Panc1 (cell line): ENCODE data around the gene SNRK.

Experiments
- POLR2AphosphoS5 ChIP-seq: IDR thresholded peaks from 2 replicates; pipeline ENCODE4 v1.6.1; 2012; ENCODE audit warnings: mild to moderate bottlenecking, low read depth, low read length, moderate library complexity
- TF ChIP-seq, protein P1 (sequence below), 2 experiments: IDR thresholded peaks; 2 replicates each; pipeline ENCODE4 v1.6.1; 2011 to 2012; ENCODE audit warnings: low read depth in 2 of 2, control low read depth in 1 of 2, low read length in 1 of 2, mild to moderate bottlenecking in 1 of 2, moderate library complexity in 1 of 2; ENCODE audit not compliant: insufficient read depth in 1 of 2
- TF ChIP-seq, protein P2 (sequence below): fragments of 450-650 bp; IDR thresholded peaks from 2 replicates; pipeline ENCODE4 v1.5.1; 2017; ENCODE audit warnings: mild to moderate bottlenecking

DNA sequence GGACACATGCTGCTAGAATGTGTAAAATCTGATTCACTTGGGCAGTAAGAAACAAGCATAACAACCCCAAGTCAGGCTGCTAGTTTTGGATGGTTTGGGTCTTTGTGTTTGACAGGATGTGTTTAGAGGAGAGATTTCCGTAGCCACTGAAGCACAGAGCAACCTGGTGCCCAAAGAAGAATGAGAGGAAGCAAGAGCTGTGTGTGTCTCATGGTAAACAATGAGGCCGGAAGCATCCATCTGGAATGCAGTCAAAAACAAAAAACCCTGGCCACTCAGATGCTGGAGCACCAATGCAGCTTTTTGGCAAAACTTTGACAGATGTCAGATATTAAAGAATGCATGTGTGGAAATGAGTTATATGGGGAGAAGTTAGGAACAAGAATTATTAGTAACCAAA is 39.4 kb upstream of the SNRK start:
- TF ChIP-seq, protein P1, sequence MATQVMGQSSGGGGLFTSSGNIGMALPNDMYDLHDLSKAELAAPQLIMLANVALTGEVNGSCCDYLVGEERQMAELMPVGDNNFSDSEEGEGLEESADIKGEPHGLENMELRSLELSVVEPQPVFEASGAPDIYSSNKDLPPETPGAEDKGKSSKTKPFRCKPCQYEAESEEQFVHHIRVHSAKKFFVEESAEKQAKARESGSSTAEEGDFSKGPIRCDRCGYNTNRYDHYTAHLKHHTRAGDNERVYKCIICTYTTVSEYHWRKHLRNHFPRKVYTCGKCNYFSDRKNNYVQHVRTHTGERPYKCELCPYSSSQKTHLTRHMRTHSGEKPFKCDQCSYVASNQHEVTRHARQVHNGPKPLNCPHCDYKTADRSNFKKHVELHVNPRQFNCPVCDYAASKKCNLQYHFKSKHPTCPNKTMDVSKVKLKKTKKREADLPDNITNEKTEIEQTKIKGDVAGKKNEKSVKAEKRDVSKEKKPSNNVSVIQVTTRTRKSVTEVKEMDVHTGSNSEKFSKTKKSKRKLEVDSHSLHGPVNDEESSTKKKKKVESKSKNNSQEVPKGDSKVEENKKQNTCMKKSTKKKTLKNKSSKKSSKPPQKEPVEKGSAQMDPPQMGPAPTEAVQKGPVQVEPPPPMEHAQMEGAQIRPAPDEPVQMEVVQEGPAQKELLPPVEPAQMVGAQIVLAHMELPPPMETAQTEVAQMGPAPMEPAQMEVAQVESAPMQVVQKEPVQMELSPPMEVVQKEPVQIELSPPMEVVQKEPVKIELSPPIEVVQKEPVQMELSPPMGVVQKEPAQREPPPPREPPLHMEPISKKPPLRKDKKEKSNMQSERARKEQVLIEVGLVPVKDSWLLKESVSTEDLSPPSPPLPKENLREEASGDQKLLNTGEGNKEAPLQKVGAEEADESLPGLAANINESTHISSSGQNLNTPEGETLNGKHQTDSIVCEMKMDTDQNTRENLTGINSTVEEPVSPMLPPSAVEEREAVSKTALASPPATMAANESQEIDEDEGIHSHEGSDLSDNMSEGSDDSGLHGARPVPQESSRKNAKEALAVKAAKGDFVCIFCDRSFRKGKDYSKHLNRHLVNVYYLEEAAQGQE (IDR thresholded peaks at IDR 0.05; ENCODE audit: insufficient read depth in 1 of 2, low read depth in 2 of 2, low read length in 1 of 2) = no peak
- TF ChIP-seq, protein P2, sequence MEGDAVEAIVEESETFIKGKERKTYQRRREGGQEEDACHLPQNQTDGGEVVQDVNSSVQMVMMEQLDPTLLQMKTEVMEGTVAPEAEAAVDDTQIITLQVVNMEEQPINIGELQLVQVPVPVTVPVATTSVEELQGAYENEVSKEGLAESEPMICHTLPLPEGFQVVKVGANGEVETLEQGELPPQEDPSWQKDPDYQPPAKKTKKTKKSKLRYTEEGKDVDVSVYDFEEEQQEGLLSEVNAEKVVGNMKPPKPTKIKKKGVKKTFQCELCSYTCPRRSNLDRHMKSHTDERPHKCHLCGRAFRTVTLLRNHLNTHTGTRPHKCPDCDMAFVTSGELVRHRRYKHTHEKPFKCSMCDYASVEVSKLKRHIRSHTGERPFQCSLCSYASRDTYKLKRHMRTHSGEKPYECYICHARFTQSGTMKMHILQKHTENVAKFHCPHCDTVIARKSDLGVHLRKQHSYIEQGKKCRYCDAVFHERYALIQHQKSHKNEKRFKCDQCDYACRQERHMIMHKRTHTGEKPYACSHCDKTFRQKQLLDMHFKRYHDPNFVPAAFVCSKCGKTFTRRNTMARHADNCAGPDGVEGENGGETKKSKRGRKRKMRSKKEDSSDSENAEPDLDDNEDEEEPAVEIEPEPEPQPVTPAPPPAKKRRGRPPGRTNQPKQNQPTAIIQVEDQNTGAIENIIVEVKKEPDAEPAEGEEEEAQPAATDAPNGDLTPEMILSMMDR = no peak
- TF ChIP-seq POLR2AphosphoS5 = no peak
